H1 (cell line): ENCODE measurements around the gene FBXO28. TPM values are rescaled to one million over a fixed set of nuclear protein-coding genes. Genes with fewer than 3 reads are reported as not detected.

Experiments
- CHD1 ChIP-seq: IDR thresholded peaks from 2 replicates; pipeline ENCODE4 v1.6.1; 2012; ENCODE audit warnings: low read depth, low read length, improper control_type of control experiment
- TCF12 ChIP-seq: IDR thresholded peaks from 2 replicates; pipeline ENCODE4 v1.6.1; 2011; ENCODE audit warnings: low read depth, mild to moderate bottlenecking, low read length
- polyA plus RNA-seq, 7 experiments: library from polyadenylated mRNA; depleted of rRNA in 3 of 7; stranded (reverse) in 5 of 7; unstranded in 2 of 7; fragments of >200 nt in 5 of 7; fragments of 200-250 nt in 2 of 7; gene quantifications; 1 replicate in 5 of 7; 2 replicates in 1 of 7; 4 replicates in 1 of 7; pipeline versions ENCODE4 v1.2.1 to v1.2.3, GENCODE V29; 2011 to 2013; ENCODE audit warnings: missing spikeins in 2 of 7, mixed read lengths in 2 of 7
- total RNA-seq: library from RNA; stranded (reverse); fragmentation: NEBNext Ultra II Directional; extraction: Animal tissue kit (Norgen Biotek cat#: 25700); gene quantifications from 2 replicates; pipeline ENCODE4 v1.2.1, GENCODE V29; 2021
- TF ChIP-seq, protein P1 (sequence below): fragments of 300-600 bp; sonication (generic); IDR thresholded peaks from 2 replicates; pipeline ENCODE4 v1.7.1; 2012; ENCODE audit warnings: low read length, moderate library complexity, mild to moderate bottlenecking, inconsistent platforms; ENCODE audit not compliant: insufficient replicate concordance
- TF ChIP-seq, protein P2 (sequence below): IDR thresholded peaks from 2 replicates; pipeline ENCODE4 v1.6.1; 2011; ENCODE audit warnings: low read length, improper control_type of control experiment

FBXO28 gene
- total and polyA plus RNA-seq, 2 of the 8 experiments (the other 6 are each of a cell fraction or from before 2014, with no cell fraction given) = 10.3 to 42.5 TPM

DNA sequence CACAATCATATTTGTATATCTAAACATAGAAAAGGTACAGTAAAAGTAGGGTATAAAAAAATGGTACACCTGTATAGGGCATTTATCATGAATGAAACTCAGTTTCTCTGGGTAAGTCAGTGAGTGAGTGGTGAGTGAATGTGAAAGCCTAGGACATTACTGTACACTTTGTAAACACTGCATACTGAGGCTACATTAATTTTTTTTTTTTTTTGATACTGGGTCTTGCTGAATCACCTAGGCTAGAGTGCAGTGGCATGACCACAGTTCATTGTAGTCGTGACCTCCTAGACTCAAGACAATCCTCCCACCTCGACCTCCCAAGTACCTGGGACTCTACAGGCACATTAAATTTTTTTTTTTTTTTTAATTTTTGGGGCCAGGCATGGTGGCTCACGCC is 27.8 kb downstream of the FBXO28 start (continued):
- TF ChIP-seq, protein P1, sequence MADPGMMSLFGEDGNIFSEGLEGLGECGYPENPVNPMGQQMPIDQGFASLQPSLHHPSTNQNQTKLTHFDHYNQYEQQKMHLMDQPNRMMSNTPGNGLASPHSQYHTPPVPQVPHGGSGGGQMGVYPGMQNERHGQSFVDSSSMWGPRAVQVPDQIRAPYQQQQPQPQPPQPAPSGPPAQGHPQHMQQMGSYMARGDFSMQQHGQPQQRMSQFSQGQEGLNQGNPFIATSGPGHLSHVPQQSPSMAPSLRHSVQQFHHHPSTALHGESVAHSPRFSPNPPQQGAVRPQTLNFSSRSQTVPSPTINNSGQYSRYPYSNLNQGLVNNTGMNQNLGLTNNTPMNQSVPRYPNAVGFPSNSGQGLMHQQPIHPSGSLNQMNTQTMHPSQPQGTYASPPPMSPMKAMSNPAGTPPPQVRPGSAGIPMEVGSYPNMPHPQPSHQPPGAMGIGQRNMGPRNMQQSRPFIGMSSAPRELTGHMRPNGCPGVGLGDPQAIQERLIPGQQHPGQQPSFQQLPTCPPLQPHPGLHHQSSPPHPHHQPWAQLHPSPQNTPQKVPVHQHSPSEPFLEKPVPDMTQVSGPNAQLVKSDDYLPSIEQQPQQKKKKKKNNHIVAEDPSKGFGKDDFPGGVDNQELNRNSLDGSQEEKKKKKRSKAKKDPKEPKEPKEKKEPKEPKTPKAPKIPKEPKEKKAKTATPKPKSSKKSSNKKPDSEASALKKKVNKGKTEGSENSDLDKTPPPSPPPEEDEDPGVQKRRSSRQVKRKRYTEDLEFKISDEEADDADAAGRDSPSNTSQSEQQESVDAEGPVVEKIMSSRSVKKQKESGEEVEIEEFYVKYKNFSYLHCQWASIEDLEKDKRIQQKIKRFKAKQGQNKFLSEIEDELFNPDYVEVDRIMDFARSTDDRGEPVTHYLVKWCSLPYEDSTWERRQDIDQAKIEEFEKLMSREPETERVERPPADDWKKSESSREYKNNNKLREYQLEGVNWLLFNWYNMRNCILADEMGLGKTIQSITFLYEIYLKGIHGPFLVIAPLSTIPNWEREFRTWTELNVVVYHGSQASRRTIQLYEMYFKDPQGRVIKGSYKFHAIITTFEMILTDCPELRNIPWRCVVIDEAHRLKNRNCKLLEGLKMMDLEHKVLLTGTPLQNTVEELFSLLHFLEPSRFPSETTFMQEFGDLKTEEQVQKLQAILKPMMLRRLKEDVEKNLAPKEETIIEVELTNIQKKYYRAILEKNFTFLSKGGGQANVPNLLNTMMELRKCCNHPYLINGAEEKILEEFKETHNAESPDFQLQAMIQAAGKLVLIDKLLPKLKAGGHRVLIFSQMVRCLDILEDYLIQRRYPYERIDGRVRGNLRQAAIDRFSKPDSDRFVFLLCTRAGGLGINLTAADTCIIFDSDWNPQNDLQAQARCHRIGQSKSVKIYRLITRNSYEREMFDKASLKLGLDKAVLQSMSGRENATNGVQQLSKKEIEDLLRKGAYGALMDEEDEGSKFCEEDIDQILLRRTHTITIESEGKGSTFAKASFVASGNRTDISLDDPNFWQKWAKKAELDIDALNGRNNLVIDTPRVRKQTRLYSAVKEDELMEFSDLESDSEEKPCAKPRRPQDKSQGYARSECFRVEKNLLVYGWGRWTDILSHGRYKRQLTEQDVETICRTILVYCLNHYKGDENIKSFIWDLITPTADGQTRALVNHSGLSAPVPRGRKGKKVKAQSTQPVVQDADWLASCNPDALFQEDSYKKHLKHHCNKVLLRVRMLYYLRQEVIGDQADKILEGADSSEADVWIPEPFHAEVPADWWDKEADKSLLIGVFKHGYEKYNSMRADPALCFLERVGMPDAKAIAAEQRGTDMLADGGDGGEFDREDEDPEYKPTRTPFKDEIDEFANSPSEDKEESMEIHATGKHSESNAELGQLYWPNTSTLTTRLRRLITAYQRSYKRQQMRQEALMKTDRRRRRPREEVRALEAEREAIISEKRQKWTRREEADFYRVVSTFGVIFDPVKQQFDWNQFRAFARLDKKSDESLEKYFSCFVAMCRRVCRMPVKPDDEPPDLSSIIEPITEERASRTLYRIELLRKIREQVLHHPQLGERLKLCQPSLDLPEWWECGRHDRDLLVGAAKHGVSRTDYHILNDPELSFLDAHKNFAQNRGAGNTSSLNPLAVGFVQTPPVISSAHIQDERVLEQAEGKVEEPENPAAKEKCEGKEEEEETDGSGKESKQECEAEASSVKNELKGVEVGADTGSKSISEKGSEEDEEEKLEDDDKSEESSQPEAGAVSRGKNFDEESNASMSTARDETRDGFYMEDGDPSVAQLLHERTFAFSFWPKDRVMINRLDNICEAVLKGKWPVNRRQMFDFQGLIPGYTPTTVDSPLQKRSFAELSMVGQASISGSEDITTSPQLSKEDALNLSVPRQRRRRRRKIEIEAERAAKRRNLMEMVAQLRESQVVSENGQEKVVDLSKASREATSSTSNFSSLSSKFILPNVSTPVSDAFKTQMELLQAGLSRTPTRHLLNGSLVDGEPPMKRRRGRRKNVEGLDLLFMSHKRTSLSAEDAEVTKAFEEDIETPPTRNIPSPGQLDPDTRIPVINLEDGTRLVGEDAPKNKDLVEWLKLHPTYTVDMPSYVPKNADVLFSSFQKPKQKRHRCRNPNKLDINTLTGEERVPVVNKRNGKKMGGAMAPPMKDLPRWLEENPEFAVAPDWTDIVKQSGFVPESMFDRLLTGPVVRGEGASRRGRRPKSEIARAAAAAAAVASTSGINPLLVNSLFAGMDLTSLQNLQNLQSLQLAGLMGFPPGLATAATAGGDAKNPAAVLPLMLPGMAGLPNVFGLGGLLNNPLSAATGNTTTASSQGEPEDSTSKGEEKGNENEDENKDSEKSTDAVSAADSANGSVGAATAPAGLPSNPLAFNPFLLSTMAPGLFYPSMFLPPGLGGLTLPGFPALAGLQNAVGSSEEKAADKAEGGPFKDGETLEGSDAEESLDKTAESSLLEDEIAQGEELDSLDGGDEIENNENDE = no peak
- TF ChIP-seq CHD1 = no peak
- no peak for TF ChIP-seq TCF12
- TF ChIP-seq, protein P2, sequence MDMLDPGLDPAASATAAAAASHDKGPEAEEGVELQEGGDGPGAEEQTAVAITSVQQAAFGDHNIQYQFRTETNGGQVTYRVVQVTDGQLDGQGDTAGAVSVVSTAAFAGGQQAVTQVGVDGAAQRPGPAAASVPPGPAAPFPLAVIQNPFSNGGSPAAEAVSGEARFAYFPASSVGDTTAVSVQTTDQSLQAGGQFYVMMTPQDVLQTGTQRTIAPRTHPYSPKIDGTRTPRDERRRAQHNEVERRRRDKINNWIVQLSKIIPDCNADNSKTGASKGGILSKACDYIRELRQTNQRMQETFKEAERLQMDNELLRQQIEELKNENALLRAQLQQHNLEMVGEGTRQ = no peak
